Activated CD4-positive, alpha-beta T cell treated with anti-CD3 and anti-CD28 coated beads for 1 hour (primary cell): ENCODE measurements around the gene TNIP2.
"Not testable (repeated sequence)": the region's sequence is repeated elsewhere in the genome, so short reads cannot be mapped to it uniquely, and the experiment has no call there.

Experiments used
- DNase-seq: peaks from one replicate; pipeline ENCODE4 v3.0.0-alpha.2; 2020

The TNIP2 gene

DNA sequence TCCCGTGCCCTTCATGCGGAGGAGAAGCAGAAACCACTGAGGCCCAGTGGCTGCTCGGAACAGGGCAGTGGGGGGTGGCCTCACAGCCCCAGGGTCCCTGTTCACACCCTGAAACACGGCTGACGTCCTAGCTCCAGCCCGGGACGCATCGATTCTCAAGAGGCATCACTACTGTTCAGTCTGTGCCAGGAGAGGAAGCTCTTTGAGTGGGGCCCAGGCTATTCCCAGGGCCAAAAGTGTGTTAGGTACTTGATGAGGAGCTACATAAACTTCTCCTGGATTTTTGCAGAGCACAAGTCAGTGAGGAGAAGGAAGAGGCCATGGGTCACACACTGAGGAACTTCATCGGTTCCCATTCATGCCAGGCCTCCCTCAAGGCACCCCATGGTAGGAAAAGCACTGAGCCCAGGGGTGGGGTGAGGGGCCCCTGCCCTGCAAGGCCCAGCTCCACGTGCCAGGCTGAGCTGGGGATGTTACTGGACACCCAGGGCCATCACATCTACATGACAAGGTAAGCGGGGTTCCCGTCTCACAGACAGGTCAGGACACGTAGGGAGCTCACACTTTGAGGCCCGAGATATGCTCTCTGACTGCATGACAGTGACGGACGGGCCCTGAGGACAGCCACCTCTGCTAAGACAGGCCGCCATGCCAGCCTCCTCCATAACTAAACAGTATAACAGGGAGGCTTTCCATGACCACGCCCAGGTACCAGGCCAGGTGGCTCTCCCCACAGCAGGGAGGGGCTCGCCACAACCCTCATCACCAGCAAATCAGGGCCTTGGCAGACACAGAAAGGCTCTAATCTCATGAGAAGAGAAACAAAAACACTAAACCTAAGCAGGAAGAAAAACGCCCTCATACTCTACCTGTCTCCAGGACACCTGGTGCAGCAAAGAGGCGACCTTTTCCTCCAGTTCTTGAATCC, 12.4 kb downstream of the TNIP2 start:
- DNase-seq = no peak

DNA sequence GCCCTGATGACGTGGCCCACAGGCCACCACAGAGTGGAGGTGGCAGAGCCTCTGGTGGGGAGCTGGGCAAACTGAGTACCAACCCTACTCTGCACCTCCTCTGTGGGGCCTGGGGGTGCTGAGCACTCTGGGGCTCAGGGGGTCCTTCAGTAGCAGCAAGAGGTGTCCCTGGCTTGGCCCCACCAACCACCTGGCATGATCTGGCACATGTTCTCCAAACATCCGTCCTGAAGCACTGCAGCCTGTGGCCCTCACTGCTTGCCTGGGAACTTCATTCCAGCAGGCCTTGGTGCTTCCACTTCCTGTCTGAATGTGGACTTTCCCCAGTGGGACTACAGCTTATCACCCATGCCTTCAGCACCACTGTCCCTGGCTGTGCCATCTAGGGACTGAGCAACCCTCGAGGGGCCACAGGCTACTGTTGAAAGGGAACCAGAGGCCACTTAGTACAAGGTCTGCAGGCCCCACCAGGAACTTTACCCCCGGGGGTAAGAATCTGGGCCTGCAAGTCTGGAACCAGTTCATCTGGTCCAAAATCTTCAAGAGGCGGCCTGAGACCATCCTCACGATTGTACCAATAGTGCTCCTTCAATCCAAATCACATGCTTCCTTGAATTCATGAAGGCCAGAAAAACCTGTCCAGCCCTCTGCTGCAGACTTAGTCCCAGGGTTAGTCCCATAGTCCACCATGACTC, 13.2 kb downstream of the TNIP2 start:
- no peak for DNase-seq

DNA sequence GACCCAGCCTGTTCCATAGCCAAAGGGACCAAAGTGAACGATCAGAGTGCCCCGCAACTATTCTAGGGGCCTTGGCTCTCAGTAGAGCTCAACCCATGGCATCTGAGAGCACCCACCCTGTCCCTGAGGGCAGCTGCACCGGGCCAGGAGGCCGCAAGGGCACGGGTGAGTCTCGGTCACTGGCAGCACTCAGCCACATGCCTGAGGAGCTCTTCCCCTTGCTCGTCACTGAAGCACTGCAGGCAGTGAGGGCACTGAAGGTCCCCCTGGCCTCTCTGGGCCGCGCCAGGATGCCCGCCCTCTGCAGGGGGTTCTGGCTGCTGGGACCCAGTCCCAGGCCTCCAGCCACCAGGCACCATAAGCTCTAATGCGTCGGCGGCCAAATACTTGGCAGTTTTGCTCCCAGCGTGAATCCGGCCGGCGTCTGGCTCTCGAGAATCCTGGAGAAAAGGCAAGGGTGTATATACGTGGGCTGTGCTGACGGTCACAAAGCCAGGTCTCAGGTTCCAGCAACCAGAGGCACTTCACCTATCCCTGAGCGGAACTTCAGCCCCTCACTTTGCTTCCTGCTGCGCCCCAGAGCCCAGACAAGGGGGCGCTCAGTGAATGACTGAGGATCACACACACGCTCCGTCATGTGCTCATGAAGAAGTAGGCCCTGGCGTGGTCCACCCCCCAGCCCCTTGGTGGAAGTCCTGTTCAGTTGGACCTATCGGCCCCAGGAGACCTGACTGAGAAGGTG, 13.9 kb downstream of the TNIP2 start:
- no peak for DNase-seq

DNA sequence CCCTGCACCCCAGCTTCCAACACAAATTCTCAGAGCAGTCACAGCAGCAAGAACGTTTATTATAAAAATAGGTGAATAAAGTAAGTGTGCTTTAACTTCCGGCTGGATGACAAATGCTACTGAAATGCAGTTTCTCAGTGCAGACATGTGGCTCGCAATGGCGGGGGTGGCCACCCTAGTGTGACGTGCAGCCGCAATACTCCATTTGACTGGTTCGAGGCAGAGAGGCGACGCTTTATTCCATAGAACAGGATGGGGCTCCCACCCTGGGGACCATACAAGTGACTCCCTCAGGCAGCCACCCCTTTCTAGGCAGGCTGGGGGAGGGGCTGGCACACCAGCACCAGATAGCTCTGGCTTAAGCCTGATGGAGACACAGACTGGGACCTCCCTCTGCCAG, 14.5 kb downstream of the TNIP2 start:
- no peak for DNase-seq

DNA sequence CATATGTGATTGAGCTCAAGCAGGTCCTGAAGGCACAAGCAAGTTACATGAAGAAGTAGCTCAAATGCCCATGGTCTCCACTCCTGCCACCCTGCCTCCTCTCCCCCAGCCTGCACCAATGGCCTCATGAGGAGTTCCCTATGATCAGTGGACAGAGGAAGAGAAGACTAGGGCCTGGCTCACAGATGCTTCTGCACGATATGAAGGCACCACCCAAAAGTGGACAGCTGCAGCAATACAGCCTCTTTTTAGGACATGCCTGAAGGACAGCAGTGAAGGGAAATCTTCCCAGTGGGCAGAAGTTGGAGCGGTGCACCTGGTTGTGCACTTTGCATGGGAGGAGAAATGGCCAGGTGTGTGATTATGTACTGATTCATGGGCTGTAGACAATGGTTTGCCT, 17.8 kb downstream of the TNIP2 start:
- not testable (repeated sequence) for DNase-seq

DNA sequence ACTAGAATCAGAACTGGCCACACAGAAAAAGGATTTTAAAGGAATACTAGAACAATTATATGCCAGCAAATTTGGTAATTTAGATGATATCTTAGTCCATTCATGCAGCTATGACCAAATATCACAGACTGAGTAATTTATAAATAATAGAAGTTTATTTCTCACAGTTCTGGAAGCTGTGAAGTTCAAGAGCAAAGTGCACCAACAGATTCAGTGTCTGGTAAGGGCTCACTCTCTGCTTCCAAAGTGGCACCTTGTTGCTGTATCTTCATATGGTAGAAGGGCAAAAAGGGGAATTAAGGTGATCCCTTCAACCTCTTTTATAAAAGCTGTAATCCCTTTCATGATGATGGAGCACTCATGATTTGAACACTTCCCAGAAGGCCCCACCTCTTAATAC, 20.3 kb downstream of the TNIP2 start:
- no peak for DNase-seq

DNA sequence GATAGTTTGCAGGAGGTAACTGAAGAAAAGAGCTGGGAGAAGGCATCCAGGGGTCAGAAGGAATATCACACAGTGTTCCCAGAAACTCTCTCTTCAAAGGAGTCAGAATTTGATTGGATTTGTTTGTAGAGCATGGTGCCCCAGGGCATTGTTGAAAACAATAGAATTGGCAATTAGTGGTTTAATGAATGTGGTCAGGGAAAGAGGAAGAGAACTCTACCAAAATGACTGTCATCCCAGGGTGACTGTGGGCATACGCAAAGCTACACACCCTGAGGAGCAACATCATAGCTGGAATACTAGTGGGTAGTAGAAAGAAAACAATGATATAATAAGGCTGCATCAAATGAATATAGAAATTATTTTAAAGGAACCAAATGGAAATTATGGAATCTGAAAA, 21.5 kb downstream of the TNIP2 start:
- no peak for DNase-seq

DNA sequence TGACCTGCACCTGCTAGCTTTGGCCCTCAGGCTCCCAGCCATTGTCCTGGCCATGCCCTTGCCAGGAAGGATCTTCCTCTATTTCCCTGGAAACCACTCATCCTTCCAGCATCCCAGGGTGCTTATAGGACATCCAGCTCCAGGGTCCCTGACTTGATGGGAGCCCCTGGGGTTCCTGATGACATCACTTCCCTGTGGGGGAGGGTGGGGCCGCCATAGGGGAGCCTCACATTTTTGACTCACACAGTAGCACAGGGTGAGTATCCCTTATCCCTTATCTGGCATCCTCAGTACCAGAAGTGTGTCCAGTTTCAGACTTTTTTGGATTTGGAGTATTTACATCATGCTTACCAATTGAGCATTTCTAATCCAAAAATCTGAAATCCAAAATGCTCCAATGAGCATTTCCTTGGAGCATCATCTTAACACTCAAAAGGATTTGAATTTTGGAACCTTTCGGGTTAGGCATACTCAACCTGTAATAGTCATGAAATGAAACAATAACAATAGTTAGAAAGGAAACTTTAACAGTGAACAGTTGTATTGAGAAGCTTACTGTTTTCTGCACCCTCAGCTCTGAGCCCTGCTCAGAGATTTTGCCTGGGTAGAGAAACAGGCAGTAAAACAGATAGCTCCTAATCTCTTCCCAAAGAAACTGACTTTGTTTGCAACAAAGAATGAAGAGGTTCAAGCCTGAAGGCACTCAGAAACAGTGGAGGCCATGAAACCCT, 22.1 kb downstream of the TNIP2 start:
- no peak for DNase-seq

DNA sequence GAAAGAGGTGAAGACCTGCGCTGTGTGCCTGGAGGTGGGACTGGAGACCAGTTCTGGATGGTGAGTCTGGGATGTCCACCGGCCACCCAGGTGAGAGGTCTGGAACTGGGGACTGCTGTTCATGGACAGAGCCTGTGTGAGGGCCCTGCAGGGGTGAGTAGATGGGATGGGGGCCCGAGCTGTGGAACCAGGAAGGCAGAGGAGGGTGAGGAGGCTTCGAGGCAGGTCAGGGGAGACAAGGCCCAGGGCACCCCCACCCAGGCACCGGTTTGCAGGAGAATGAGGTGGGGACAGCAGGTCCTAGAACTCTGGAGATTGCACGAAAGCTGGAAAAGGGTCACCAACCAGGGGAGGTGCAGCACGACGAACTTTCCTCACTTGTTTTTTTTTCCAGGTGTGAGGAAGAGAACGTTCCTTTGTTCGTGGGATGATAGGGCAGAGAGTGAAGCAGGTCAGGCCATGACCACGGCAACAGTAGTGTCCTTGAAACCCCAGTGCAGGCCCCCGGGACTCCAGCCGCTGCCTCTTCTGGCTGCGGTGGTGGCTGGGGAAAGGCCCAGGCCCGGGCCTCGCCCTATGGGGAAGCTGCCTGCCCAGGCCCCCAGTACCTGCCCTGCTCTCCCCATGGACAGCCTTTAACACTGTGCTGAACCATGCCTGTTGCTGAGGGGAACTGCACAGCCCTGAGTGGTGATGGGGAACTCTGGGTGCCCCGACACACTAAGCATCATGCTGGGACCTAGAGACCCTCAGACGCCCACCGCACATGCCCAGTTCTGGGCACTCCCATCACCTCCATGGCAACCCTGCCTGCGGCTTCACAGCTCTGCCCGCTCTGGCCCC, 22.9 kb downstream of the TNIP2 start:
- DNase-seq = no peak

DNA sequence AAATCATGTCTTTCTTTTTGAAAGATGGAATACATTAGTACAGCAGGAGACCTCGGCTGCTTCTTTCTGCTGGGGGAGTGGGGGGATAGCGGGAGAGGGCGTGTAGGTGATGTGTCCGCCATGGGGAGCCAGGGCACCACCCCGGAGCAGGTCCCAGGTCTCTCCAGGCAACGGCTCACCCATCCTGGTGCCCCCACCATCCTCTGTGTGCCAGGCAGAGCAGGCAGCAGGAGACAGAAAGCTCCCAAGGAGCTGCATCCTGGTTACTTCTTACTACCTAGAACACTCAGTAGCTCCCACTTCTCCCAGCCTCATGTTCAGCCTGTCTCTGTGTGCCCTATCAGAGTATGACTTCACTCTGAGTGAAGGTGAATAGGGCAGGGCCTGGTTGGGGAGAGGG, 23.6 kb downstream of the TNIP2 start:
- no peak for DNase-seq

DNA sequence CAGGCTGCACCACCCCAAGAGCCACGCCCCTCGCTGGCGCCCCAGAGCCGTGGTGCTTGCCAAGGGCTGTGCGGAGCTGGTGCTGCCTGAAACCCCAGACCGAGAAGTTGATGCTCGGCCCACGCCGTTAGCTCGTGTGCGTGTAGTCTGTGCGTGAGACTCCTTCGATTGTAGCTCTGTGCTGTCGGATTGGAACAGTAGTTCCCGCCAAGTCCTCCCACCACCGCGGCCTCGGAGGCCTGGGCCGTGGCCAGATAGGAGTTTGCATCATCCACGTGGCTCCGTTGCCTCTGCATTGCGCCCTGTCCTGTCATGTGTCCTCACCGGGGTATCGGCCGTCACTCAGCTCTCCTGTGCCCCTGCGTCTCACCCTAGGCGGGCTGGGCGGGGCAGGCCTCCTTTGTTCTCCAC, 24.2 kb downstream of the TNIP2 start:
- DNase-seq = no peak

DNA sequence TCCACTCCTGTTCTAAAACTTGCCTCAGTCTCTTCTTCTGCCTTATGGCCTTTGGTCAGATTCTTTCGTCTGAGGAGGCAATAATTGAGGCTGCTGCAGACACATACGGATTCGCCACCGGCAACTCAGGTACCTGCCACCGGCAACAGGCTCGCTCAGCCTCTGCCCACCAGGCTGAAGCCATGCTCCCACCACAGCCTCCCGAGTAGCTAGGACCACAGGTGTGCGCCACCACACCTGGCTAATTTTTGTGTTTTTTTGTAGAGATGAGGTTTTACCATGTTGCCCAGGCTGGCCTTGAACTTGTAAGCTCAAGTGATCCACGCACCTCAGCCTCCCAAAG, 26.6 kb downstream of the TNIP2 start:
- no peak for DNase-seq

DNA sequence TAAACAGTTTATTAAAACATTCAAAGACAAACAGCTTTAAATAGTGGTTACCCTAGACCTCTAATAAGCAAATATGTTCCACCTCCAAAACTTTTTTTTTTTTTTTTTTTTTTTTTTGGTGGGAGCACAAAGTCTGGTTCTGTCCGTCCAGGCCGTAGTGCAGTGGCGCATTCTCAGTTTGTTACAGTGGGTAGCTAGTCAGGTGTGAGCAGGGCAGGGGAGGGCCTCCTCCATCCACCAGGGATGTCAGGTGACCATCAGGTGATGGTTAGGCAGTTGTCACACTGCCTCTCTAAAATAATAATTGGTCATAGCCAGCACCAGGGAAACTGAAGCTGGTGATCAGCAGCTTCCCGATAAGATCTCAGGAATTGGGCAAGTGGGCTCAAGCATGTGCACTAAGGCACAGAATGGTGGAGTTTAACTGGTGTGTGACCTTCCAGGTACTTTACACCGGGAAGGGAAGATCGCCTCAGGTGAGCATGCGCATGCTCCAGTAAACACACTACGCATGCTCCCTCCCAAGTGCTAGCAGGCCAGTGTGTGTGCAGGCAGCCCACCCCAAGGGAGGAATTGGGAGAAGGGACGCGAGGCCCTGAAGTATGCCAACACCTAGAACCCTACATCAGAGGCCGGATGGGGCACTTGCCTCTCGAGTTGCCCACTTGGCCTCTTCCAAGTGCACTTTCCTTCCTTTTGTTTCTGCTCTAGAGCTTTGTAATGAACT, 27.2 kb downstream of the TNIP2 start:
- DNase-seq = no peak

DNA sequence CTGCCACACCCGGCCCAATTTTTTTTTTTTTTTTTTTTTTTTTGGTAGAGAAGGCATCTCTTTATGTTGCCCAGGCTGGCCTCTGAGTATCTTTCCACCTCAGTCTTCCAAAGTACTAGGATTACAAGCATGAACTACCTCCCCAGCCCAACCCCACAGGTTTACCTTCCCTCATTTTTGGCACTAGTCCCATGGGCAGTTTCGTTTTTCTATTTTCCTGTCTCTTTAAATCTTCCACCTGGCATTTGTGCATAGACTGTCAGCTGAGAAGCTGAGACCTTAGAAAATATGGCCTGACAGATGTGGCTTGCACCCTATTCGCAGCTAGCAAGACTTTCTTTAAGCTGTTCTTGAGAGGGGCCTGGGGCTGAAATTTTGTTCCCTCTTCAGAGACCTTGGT, 27.9 kb downstream of the TNIP2 start:
- no peak for DNase-seq

DNA sequence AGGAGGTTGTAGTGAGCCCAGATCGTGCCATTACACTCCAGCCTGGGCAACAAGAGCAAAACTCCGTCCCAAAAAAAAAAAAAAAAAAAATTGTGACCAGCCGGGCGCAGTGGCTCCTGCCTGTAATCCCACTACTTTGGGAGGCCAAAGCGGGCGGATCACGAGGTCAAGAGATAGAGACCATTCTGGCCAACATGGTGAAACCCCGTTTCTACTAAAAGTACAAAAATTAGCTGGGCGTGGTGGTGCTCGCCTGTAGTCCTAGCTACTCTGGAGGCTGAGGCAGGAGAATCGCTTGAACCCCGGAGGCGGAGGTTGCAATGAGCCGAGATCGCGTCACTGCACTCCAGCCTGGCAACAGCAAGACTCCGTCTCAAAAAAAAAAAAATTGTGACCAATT, 29.3 kb downstream of the TNIP2 start:
- not testable (repeated sequence) for DNase-seq

DNA sequence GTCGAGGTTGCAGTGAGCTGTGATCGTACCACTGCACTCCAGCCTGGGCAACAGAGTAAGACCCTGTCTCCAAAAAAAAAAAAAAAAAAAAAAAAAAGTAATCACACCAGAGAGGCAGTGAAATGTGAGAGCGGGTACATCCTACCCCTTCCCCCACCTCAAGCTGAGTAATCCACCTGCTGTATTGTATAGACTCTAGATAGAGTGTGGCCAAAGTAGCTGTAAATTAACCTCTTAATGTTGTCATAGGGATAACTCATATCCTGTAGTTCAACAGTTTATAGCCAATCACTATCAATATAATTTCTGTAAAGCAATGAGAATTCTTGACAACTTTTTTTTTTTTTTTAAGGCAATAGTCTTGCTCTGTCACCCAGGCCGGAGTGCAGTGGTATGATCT, 30.8 kb downstream of the TNIP2 start:
- no peak for DNase-seq

DNA sequence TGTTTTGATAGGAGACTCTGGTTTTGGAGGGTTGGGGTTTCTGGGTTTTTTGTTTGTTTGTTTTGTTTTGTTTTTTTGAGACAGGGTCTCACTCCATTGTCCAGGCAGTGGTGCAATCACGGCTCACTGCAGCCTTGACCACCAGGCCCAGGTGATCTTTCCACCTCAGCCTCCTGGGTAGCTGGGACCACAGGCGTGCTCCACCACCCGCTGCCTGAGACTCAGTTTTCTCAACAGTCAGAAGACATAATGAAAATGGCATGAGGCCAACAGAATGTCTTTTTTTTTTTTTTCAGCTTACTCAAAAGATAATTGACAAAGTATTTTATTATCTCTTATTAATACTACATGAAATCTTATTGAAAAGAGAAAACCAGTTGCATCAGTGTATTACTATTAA, 32.4 kb downstream of the TNIP2 start:
- no peak for DNase-seq

DNA sequence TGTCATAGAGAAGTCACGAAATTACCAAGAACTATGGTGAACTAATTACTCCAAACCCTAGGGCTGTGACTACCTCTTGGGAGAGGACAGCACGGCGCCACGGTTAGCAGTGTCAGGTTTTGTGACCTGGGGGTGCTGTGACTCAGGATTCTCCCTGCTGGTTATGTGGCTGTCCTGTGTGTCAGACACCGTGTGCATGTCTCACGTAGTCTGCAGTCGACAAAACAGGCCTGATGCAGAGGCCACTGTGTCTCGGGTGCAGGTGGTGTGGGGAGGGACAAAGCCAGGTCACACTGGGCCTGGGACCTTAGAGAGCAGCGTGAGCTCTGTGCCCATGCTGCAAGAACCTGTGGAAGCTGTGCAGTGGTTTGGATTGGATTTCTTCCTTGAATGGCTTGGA, 34.1 kb downstream of the TNIP2 start:
- no peak for DNase-seq

DNA sequence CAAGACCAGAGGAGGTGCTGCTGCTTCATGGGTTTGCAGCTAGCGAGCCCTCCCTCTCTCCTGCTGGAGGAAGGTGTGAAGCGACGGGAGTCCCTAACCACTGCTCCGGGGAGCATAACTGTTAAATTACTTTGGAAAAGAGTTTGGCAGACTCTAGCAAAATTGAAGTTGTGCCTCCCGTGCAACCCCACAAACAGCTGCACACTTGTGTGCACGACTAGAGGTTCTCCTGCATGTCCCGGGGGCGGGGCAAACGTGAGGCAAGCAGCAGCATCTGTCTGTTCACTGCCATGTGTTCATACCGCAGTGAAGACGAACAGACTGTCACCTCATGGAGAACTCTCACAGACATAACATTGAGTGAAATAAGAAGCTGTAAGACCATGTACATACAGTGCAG, 34.5 kb downstream of the TNIP2 start:
- DNase-seq = no peak

DNA sequence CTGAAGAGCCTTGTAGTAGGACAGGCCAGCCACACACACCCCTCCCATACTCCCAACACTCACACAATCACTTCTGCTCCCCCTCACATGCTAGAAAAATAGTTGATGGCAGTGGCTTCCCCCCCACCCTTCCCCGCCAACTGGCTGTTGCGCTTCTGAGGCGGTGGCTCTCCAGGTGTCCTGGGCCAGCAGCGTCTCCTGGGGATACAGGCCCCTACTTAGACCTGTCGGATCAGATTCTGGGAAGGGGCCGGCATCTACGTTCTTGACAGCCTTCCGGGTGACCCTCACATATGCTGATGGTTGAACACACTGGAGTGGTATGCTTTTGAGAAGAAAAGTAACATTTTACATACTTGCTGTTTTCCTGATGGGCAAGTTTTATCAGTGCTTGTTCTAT, 39.9 kb downstream of the TNIP2 start:
- DNase-seq = no peak

DNA sequence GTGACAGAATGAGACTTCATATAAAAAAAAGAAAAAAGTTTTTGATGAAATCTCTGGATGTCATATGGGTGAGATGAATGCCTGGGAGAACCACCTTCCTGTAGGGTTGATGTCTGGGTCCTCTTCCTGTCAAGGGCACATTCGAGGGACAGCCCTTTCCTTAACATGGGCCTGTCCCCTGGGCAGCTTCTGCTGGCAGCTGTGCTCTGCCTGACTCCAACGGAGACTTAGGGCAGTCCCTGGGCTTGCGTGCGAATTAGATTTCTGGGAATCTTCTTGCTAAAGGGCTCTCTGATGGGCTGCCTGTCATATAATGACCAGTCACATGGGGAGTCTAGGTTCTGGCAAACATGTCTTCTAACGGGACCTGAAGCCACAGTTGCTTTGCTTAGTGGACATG, 40.7 kb downstream of the TNIP2 start:
- no peak for DNase-seq

DNA sequence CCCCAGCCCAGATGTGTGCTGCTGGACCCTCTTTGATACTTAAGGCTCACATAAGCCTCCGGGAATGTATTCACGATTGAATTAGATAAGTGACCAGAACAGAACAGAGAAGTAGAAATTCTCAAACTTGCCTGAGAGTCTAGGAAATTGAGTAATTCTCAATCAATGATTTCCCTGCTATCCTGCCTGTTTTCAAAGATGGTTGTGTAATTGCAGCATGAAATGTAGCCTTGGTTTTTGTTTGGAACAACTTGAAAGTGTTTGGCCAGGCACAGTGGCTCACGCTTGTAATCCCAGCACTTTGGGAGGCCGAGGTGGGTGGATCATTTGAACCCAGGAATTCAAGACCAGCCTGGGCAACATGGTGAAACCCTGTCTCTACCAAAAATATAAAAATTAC, 41.2 kb downstream of the TNIP2 start:
- DNase-seq = no peak
